Ammon's horn (tissue), 1 donor: ENCODE measurements around the gene ZNF469.

ENCODE experiments used
- DNase-seq: peaks from one replicate; pipeline ENCODE4 v3.0.0-alpha.2; 2016; ENCODE audit warnings: low spot score

ZNF469 gene

DNA sequence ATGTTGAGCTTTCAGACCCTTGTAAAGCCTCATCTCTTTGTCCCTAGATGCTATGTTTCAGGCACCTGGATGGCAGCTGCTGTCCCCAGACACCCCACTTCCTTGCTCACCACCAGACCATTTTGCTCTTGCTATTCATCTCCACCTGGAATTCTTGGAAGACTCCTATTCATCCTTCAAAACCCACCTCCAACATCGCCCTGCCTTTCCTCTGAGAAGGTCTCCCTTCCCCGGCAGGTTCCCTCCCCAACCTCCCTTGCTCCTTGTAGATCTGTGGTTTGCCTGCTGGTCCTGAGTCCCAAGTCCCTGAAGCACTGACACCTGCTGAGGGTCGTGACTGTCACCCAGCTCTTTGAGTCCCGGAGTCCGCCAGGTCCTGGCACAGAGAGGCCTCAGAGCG is 9.9 kb downstream of the ZNF469 start:
- DNase-seq: no peak

DNA sequence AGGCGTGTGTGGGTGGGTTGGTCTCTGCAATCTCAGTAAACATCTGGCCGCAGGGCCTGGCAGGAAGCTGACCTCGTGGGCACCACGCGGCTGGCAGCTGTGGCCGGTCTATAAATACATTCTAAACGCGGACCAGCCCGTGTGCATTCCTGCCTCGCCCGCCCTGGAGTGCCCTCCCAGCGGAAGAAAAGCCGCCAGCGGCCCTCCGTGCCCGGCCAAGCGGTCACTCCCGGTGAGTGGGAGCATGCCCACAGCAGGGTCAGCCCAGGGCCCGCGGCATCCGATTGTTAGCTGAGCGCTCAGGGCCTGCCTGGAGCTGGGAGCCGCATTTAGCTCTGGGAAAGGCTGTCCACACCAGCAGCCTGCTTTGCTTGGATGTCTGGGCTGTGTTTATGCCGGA is 10.3 kb downstream of the ZNF469 start:
- DNase-seq: peak; percentile 60

DNA sequence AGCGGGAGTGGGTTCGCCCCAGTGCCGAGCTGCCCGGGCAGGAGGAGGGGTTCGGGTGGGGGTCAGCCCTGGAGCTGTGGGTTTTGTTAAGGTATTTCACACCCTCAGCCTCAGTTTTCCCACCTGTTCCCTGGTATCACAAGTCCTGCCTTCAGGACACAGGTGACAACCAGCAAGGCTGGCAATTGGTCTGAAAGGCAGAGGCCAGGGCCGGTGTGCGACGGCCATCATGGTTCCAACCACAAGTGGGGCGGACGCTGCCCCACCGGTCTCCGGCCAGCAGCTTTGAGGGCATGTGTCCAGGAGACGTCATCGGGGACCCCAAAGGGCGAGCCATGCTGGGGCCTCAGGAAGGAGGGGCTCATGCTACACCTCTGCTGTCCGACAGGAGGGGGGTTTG is 10.8 kb downstream of the ZNF469 start:
- no peak for DNase-seq

DNA sequence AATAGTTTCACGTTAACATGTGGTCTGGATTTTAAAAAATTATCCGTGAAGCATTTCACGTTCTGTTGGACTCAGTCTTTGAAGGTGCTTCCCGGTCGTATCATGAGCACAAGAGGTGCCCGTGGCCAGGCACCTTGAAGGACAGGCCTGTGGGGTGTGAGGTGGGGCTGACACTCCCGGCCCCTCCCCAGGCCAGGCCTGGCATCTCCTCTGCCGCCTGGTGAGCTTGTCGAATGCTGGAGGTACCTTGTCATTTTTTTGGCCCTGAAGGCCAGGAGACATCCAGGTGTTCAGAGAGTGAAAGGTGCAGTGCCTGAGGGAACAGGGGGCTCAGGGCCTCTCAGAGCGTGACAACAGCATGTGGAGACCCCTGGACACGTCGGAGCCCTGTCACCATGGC is 11.7 kb downstream of the ZNF469 start:
- no peak for DNase-seq

DNA sequence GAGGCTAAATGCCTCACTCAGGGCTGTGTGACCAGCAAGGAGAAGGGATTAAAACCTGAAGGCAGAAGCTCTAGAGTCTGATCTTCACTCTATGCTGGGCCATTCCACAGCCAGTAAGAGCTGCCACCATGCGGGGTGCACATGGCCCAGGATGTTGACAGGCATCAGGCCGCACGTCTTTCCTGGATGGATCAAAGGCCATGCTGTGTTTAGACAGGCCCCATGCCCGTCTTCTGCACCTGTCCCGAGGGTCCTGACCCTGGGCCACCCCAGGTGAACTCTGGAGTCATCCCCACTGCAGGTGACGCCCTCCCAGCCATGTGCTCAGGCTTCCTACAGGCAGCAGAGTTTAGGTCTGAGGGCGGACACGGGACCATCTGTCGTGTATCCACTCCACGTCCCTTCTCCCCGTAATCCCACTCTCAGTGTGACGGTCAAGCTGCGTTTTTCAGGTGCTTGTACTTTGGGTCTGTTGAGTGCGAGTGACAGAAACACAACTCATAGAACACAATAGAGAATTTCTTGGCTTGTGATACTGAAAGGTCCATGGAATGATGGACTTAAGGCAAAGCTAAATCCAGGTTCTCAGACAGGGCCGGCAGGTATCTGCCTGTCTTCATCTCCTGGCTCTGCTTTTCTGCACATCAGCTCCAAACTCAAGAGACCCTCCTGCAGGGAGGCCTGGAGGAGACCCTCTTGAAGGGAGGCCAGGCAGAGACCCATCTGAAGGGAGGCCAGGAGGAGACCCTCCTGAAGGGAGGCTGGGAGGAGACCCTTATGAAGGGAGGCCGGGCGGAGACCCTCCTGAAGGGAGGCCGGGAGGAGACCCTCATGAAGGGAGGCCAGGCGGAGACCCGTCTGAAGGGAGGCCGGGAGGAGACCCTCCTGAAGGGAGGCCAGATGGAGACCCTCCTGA is 13.2 kb downstream of the ZNF469 start:
- DNase-seq: no peak

DNA sequence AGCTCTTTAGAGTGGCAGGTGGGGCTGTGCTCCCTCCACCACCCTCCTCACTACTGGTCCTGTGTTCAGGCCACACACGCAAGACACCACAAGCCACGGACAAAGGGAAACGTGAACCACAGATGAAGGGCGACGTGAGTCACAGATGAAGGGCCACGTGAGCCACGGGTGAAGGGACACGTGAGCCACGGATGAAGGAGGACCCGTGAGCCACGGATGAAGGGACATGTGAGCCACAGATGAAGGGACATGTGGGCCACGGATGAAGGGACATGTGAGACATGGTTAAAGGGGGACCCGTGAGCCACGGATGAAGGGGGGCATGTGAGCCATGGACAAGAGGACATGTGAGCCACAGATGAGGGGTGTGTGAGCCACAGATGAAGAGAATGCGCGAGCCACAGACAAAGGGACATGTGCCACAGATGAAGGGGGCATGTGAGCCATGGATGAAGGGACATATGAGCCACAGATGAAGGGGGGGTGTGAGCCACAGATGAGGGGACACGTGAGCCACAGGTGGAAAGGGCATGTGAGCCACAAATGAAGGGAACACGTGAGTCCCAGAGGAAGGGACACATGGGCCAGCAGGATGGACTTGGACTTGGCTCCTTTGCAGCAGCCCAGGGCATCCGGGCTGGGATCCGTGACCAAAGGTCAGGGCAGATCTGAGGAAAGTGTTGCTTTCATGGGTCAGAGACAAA is 15.6 kb downstream of the ZNF469 start:
- no peak for DNase-seq

DNA sequence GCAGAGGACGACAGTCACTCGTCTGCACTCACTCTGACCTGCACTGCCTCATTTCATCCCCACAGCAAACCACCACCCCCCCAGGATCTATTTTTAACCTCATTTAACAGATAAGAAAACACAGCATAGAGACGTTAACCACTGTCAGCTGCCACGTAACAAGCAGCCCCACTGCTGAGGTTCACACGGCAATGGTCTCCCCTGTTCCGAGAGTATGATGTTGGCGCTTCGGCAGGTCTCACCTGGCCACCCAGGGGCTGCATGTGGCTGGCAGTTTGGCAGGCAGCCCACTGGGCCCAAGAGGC is 16.1 kb downstream of the ZNF469 start:
- DNase-seq: no peak

DNA sequence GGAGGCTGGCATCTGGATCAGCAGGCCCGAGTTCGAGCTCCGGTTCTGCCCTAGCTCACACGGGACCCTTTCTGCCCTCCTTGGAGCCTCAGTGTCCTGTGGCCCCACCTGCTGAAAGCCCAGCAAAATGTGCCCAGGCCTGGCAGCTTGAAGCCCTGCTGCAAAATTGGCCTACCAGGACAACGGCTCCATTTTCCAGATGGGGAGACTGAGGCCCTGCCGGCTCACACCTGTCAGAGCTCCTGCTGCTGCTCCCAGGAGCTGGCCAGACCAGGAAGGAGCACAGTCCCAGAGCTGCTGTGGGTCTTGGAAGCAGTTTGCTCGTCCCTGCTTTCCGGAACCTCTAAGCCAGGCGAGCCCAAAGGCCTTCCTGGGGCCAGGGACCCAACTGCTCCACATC is 17.4 kb downstream of the ZNF469 start:
- no peak for DNase-seq

DNA sequence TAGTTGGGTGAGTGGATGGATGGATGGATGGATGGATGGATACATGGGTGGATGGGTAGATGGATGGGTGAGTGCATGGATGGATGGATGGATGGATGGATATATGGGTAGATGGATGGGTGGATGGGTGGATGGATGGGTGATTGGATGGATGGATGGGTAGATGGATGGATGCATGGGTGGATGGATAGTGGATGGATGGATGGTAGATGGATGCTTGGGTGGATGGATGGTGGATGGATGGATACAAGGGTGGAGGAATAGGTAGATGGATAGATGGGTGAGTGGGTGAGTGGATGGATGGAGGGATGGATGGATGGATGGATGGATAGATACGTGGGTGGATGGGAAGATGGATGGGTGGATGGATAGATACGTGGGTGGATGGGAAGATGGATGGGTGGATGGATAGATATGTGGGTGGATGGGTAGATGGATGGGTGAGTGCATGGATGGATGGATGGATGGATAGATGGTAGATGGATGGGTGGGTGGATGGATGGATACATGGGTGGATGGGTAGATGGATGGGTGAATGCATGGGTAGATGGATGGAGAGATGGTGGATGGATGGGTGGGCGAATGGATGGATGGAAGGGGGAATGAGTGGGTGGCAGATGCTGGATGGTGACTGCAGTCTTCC is 19.0 kb downstream of the ZNF469 start:
- no peak for DNase-seq

DNA sequence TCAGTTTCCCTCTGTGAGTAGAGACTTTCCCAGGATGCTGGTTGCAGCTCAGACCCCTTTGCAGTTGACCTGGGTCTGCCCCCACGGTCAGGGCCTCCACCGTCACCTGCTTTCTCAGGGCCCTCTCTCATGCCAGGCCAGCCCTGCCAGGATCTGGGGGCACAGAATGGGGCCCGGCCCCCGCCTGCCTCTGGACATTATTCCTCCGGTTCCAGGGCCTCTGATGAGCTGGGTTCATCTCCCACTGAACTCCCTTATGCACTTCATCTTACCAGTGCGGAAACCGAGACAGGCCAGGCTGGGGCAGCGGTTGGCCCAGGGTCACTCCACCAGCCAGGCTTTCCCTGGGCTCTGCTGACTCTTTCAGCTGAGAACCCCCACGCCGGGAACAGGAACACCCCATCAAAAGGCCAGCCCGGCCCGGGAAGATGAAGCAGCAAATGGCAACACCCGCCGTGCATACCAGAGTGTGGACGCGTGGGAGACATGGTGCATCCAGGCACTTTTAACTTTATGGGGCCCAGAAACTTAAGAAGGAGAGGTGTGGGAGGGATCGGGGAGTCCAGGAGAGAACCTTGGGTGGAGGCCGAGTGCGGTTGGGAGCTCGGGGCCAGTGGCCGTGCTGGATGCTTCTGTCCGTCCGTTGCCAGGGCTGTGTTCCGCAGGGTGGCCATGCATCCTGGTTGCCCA is 19.9 kb downstream of the ZNF469 start:
- no peak for DNase-seq

DNA sequence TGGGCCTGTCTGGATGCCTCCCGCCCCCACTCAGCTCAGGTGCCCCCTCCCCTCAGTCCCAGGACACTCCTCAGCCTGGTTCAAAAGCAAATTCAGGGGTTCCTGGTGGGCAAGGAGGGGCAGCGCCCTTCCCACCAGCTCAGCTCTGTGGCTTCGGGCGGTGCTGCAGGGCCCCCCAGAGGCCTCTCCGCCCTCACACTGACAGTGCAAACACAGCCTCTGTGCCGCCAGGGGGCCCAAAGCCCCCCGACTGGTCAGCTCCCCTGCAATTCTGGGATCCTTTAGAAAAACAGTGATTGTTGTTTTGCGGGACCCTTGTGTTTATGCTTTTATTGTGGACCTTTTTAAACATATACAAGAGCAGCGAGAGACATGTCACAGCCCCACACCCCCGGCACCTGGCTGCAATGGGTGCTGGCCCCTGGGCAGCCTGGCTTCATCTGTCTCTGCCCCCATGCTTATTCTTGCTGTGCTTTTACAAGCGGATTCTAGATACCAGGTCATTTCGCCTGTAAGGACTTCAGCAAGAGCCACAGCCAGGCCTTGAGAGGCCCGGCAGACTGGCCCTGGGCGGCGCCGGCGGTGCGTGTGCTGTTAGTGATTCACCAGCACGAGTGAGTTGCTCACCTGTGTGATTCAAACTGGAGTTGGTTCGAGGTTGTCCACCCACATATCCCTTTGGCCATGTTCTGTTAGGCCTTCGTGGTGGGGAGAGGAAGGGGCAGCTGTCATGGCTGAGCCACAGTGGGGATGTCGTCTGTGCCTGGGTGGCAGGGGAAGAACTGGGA is 21.2 kb downstream of the ZNF469 start:
- no peak for DNase-seq

DNA sequence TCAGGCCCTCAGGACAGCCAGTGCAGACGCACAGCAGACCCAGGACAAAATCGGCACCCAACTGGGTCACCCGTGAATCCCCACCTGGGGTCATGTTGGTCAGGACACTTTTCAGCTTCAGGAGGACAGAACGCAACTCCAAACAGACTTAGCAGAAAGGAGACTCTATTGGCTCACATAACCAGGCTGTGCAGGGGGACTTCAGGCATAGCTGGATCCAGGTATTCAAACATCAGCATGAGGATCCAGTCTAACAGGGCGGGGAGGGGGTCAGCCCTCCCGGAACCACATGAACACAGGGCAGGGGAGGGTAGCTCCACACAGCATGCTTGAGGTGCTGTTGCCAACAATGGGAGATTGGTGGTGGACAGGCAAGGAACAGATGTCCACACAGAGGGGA is 22.0 kb downstream of the ZNF469 start:
- DNase-seq: no peak

DNA sequence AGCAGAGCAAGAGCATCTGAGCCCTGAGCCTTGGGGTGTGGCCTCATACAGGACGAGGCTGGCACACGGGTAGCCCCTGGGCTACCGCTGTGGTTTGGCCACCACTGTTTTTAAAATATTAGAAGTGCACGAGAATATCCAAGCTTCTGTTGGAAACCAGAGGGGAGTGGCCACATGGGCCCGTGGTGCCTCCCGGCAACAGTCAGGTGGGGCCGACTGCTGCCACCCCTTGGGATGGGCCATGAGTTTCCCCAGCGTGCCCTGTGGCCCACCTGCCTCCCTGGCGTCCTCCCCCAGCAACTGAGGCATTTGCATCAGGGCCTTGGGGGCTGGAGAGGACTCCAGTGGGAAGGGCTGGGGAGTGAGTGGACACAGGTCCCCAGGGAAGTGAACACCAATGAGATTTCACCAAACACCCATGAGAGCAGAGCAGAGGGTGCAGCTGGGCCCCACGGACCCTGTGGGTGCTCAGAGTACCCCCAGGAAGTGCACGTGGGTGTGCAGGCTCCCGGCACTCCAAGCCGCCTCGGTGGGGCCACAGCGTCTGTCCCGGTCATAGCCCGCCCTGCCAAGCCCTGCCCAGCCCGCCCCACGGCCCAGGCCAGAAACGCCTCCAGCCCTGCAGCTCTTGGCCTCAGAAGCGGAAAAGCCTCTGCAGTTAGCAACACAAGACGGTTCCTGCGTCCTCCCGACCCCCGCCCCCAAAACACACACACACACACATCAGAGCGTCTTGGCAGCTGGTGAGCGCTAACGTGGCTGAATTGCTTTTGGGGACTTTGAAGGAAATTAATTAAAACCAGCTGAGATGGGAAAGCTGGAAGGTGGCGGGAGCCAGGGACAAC is 22.7 kb downstream of the ZNF469 start:
- no peak for DNase-seq

DNA sequence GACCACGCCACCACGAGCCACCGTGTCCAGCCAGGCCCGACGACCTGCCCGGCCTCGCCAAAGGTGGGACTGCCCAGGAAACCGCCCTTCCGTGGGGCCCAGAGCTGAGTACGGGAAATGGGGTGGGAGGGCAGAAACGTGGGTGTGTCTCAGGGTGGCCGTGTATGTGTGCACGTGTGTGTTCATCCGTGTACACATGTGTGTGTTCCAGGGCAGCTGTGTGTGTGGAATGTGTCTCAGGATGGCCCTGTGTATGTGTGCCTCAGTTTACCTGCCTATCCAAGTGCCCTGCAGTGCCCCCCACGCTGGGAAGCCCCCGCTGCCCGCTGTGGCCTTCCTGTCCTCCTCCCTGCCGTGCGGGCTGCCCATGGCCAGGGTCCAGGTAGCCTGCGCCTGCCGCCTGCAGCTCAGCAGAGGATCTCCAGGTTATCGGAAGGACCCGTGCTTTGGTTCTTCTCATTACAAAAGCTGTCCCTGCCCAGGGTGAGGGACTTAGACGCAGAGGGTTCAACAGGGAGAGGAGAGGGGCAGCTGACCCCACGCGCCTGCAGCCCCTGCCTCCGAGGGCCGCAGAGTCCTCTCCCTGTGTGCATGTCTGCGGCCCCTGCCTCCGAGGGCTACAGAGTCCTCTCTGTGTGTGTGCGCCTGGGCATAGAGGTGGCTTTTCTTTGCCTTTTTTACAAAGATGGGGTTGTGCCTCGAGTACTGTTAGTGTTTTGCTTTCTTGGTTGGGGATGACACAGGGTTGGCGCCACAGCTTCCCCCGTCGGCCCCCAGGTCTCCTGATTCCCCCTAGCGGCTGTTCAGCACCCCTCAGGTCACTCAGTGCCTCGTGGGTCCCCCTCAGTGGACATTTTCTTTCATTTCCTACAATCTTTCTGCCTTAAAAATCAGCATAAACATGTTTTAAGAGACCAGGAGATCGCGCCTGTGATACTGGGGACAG is 23.6 kb downstream of the ZNF469 start:
- DNase-seq: no peak

DNA sequence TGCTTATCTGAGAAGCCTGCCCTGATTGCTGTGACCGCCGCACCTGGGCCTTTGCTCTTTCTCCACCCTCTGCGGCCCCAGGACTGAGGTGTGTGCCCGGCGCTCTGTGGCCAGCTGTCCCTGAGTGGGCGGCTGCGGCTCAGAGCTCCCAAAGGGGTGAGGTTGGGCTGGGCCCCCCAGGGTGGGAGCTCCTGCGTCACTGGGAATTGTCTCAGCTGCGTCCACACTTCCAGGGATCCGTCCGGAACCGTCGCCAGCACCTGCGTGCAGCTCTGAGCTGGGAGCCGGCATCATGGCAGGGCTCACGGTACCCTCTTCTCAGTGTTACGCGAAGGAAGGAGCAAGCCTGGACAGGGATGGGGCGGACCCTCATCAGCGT is 24.3 kb downstream of the ZNF469 start:
- no peak for DNase-seq

DNA sequence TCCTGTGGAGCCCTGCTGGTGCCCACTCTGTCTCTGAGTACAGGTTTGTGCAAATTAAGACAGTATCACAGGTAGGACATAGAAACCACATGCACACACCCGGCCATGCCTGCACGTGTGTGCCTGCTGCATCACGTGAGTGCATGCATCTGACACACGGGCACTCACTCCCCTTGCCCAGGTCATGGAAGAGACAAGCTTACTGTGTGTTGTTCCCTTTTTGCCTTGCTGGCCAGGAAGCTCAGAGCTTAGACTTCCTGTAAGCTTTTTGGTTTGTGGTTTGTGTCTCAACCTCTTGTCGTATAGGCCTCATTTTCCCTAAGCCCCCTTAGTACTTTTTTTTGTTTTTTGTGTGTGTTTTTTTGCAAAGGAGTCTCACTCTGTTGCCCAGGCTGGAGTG is 25.0 kb downstream of the ZNF469 start:
- DNase-seq: no peak

DNA sequence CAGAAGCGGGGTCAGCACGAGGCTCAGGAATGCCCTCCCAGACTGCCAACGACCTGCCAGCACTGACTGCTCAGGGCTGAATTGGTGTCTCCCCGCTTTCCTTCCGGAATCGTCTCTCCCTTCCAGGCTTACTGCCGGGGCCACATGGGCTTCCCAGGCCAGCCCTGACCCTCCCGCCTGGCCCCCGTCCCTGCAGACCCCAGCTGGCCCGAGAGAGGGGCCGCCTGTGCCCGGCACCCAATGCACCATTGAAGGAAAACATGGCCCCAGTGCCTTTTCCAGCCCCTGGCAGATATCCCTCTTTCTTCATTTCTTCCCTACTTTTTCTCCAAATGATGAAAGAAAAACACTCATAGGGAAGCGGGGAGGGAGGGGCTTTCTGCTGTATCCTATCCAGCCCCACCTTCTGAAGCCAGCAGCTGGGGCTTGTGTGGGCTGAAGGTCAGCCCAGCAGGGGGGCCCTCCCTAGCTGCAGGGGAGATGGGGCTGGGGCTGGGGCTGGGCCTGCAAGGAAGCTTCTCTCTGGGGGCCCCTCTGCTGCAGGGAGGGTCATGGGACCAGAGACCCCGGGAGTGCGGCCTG is 25.9 kb downstream of the ZNF469 start:
- no peak for DNase-seq

DNA sequence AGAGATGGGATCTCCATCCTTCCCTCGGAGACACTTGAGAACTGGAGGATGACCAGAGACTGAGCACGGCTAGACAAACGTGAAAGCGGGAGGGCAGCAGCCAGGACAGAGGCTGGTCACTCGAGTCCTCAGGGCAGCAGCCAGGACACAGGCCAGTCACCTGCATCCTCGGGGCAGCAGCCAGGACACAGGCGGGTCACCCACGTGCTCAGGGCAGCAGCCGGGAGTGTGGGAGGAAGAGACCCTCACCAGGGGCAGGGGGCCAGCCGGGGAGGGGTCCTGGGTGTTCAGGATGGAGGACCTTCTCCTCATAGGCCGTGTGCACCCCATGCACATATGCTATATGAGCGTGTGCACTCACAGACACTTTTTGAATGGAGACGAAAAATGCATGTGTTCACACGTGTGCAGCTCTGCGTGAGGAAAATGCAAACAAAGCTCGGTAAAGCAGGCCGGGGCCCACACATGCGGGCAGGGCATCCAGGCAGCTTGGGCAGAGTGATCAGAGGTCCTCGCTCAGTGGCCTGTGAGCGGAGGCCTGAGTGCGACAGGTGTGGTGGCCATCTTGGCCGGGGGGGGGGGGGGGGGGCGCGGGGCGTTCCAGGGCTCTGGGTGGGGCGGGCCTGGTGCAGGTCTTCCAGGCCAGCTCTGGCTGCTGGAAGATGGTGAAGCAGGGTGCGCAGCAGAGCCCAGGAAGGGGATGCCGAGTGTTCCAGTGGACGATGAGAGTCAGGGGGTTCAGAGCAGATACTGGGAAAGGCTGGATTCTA is 26.7 kb downstream of the ZNF469 start:
- no peak for DNase-seq
